ENCODE data around the gene HTR2C. TPM values are rescaled to one million over a fixed set of nuclear protein-coding genes. Genes with fewer than 3 reads are reported as not detected.

HTR2C gene
- total and polyA plus RNA-seq, 10 donors: not detected

- TF ChIP-seq POLR2A (IDR thresholded peaks at IDR 0.05): no peak
- no peak for TF ChIP-seq POLR2AphosphoS5 (IDR thresholded peaks at IDR 0.05)
- TF ChIP-seq CTCF (IDR thresholded peaks at IDR 0.05 in 8 of 11, conservative IDR thresholded peaks at IDR 0.05 in 3 of 11): no peak
- Histone ChIP-seq H3K9me3 (no peaks in the 10 kb centered on the region), H3K27me3 (replicated peaks in 1 of 7) (no peaks in the 10 kb centered on the region), H3K36me3 (no peaks in the 10 kb centered on the region), H3K27ac (no peak overlapping the region), H3K4me1 (no peaks in the 10 kb centered on the region), H3K4me3 (no peak overlapping the region)
- intact Hi-C loops (cut with DNase I; ENCODE audit: low total_unique reads): no loop called here
- 64 to 91% (median 79%) methylated on average over 2 of the region's 2 CpGs for WGBS, 5 donors
- DNase-seq: no peak
Measured at GRCh38 chrX:114798907-114799306, 215.0 kb downstream of the HTR2C start.

- intact Hi-C loops (cut with DNase I; ENCODE audit: low total_unique reads): no loop called here
- WGBS, 5 donors: 77 to 93% (median 85%) methylated on average over 4 of the region's 4 CpGs
- Histone ChIP-seq H3K27ac (no peak overlapping the region), H3K36me3 (no peaks in the 10 kb centered on the region), H3K4me1 (no peaks in the 10 kb centered on the region), H3K27me3 (replicated peaks in 1 of 7) (no peaks in the 10 kb centered on the region), H3K4me3 (no peak overlapping the region), H3K9me3 (no peaks in the 10 kb centered on the region)
- TF ChIP-seq POLR2AphosphoS5 (IDR thresholded peaks at IDR 0.05): no peak
- TF ChIP-seq CTCF (IDR thresholded peaks at IDR 0.05 in 8 of 11, conservative IDR thresholded peaks at IDR 0.05 in 3 of 11): no peak
- TF ChIP-seq POLR2A (IDR thresholded peaks at IDR 0.05): no peak
- no peak for DNase-seq
Measured at GRCh38 chrX:114800719-114801118, 216.8 kb downstream of the HTR2C start.

GRCh38 chrX:114819509-114819908 lies 235.6 kb downstream of the HTR2C start:
- H3K36me3 ChIP-seq: no peaks in the 10 kb centered on the region
- WGBS, 5 donors: 62 to 91% (median 72%) methylated on average over 2 of the region's 2 CpGs
- intact Hi-C loops (cut with DNase I; ENCODE audit: low total_unique reads): no loop called here
- H3K4me3 ChIP-seq: no peak overlapping the region
- DNase-seq: no peak
- no peak overlapping the region for H3K27ac ChIP-seq
- H3K27me3 ChIP-seq (replicated peaks in 1 of 7): no peaks in the 10 kb centered on the region
- H3K9me3 ChIP-seq: no peaks in the 10 kb centered on the region
- no peak for TF ChIP-seq POLR2AphosphoS5 (IDR thresholded peaks at IDR 0.05)
- TF ChIP-seq POLR2A (IDR thresholded peaks at IDR 0.05): no peak
- no peak for TF ChIP-seq CTCF (IDR thresholded peaks at IDR 0.05 in 8 of 11, conservative IDR thresholded peaks at IDR 0.05 in 3 of 11)
- H3K4me1 ChIP-seq: no peaks in the 10 kb centered on the region

- no peak for DNase-seq
- no peaks in the 10 kb centered on the region for H3K27me3 ChIP-seq (replicated peaks in 1 of 7)
- H3K4me1 ChIP-seq: no peaks in the 10 kb centered on the region
- TF ChIP-seq CTCF (IDR thresholded peaks at IDR 0.05 in 8 of 11, conservative IDR thresholded peaks at IDR 0.05 in 3 of 11): no peak
- no peak for TF ChIP-seq POLR2AphosphoS5 (IDR thresholded peaks at IDR 0.05)
- TF ChIP-seq POLR2A (IDR thresholded peaks at IDR 0.05): no peak
- WGBS, 5 donors: 75 to 94% (median 85%) methylated on average over 1 of the region's 1 CpG
- no peaks in the 10 kb centered on the region for H3K36me3 ChIP-seq
- no peak overlapping the region for H3K4me3 ChIP-seq
- intact Hi-C loops (cut with DNase I; ENCODE audit: low total_unique reads): no loop called here
- no peak overlapping the region for H3K27ac ChIP-seq
- H3K9me3 ChIP-seq: peaks cover 0 to 20% (median 5%) of the 10 kb centered on the region in 8 donors
Measured at GRCh38 chrX:114841051-114841450, 257.2 kb downstream of the HTR2C start.

Measured in spleen (tissue), 11 donors.